B cell (primary cell): ENCODE results near the gene SERPINA4. TPM values are rescaled to one million over a fixed set of nuclear protein-coding genes. Genes with fewer than 3 reads are reported as not detected.

Experiments
- ATAC-seq: fragments of 200-7000 bp; cut with Tn5 transposase; one replicate; pipeline ENCODE4 v1.10.0; 2021; ENCODE audit warnings: low read depth, mild to moderate bottlenecking, moderate number of reproducible peaks, moderate library complexity
- CTCF ChIA-PET: fragments of 350-600 bp; sonication (Branson Sonifier 250); formaldehyde crosslinking; loops from one replicate; lab custom pipeline; 2021; ENCODE audit warnings: antibody characterized with exemption, inconsistent platforms; lab: Charles Lee
- POLR2A ChIA-PET: fragments of 350-600 bp; sonication (Branson Sonifier 250); formaldehyde crosslinking; loops from one replicate; lab custom pipeline; 2021; ENCODE audit warnings: antibody characterized with exemption; lab: Charles Lee
- DNase-seq: peaks from one replicate; pipeline ENCODE4 v3.0.0; 2013
- H2AFZ ChIP-seq: 2 replicates; pipeline ENCODE4 v1.6.1; 2012; ENCODE audit warnings: mild to moderate bottlenecking, low read depth, low read length; ENCODE audit not compliant: insufficient read depth, poor library complexity, severe bottlenecking
- H3K27ac ChIP-seq, 2 donors: 1 replicate in 1 of 2; 2 replicates in 1 of 2; pipeline ENCODE4 v1.5.1; 2012 to 2013; ENCODE audit warnings: low read length in 2 of 2, mild to moderate bottlenecking in 2 of 2, moderate library complexity in 1 of 2
- H3K27me3 ChIP-seq, 4 experiments: fragments of 200-600 bp in 1 of 4; sonication (generic) in 1 of 4; replicated peaks in 1 of 4; 1 replicate in 2 of 4; 2 replicates in 2 of 4; pipeline versions ENCODE4 v1.6.1 to v1.7.0; 2013 to 2016; ENCODE audit warnings: low read length in 3 of 4, mild to moderate bottlenecking in 2 of 4, mixed read lengths in 1 of 4, moderate library complexity in 1 of 4; ENCODE audit not compliant: insufficient read depth in 4 of 4, control insufficient read depth in 3 of 4; ENCODE audit errors: control extremely low read depth in 1 of 4
- H3K36me3 ChIP-seq, 2 experiments: replicated peaks in 1 of 2; 1 replicate in 1 of 2; 2 replicates in 1 of 2; pipeline versions ENCODE4 v1.6.1 to v1.7.1; 2013; ENCODE audit warnings: low read length in 1 of 2; ENCODE audit not compliant: insufficient read depth in 2 of 2, control insufficient read depth in 1 of 2; ENCODE audit errors: control extremely low read depth in 1 of 2, extremely low read depth in 1 of 2
- H3K4me1 ChIP-seq, 2 donors: fragments of 200-600 bp in 1 of 2; sonication (generic) in 1 of 2; 1 replicate in 1 of 2; 2 replicates in 1 of 2; pipeline versions ENCODE4 v1.5.1 to v1.6.1; 2013 to 2017; ENCODE audit warnings: low read length in 2 of 2; ENCODE audit not compliant: control insufficient read depth in 2 of 2, insufficient read depth in 2 of 2
- H3K4me2 ChIP-seq: replicated peaks from 2 replicates; pipeline ENCODE3; 2012; ENCODE audit warnings: mild to moderate bottlenecking, low read depth, low read length; ENCODE audit not compliant: poor library complexity, severe bottlenecking
- H3K4me3 ChIP-seq, 5 experiments: fragments of 200-600 bp in 1 of 5; sonication (generic) in 1 of 5; 1 replicate in 3 of 5; 2 replicates in 2 of 5; pipeline versions ENCODE4 v1.5.1 to v1.7.0; 2011 to 2016; ENCODE audit warnings: low read length in 4 of 5, mild to moderate bottlenecking in 4 of 5, low read depth in 2 of 5, control low read depth in 1 of 5, moderate library complexity in 1 of 5; ENCODE audit not compliant: insufficient read depth in 1 of 5; ENCODE audit errors: control extremely low read depth in 1 of 5, extremely low read depth in 1 of 5
- H3K79me2 ChIP-seq: fragments of 200-600 bp; sonication (generic); one replicate; pipeline ENCODE4 v1.6.0; 2016; ENCODE audit warnings: low read length; ENCODE audit not compliant: control insufficient read depth, insufficient read depth
- H3K9ac ChIP-seq: fragments of 200-600 bp; sonication (generic); 2 replicates; pipeline ENCODE4 v1.6.1; 2017; ENCODE audit warnings: mild to moderate bottlenecking, low read length, moderate library complexity
- H3K9me3 ChIP-seq, 3 donors: one replicate each; pipeline versions ENCODE4 v1.6.1 to v1.7.1; 2013; ENCODE audit warnings: low read length in 2 of 3; ENCODE audit not compliant: control insufficient read depth in 2 of 3, insufficient read depth in 1 of 3; ENCODE audit errors: control extremely low read depth in 1 of 3
- H4K20me1 ChIP-seq: 2 replicates; pipeline ENCODE4 v1.6.0; 2012; ENCODE audit warnings: mild to moderate bottlenecking, low read length; ENCODE audit not compliant: insufficient read depth, control insufficient read depth, poor library complexity, severe bottlenecking
- H3K27ac Mint-ChIP-seq: one replicate; pipeline ENCODE4 v1.8.0; 2021; ENCODE audit warnings: mixed read lengths
- H3K27me3 Mint-ChIP-seq: one replicate; pipeline ENCODE4 v1.8.0; 2021; ENCODE audit warnings: mixed read lengths
- H3K4me1 Mint-ChIP-seq: one replicate; pipeline ENCODE4 v1.8.0; 2021; ENCODE audit warnings: mixed read lengths
- H3K4me3 Mint-ChIP-seq: one replicate; pipeline ENCODE4 v1.8.0; 2021; ENCODE audit warnings: mixed read lengths
- H3K9me3 Mint-ChIP-seq: one replicate; pipeline ENCODE4 v1.8.0; 2022; ENCODE audit warnings: mixed read lengths; ENCODE audit not compliant: insufficient read depth
- CTCF ChIP-seq: fragments of 200-600 bp; IDR thresholded peaks from one replicate; pipeline ENCODE4 v1.8.0; 2022; ENCODE audit warnings: antibody characterized with exemption, mild to moderate bottlenecking
- EZH2 ChIP-seq: IDR thresholded peaks from 2 replicates; pipeline ENCODE4 v1.6.1; 2012; ENCODE audit warnings: borderline replicate concordance, low read depth, mild to moderate bottlenecking, moderate library complexity, low read length; ENCODE audit not compliant: insufficient read depth, poor library complexity, severe bottlenecking
- WGBS: methylation state at CpG from one replicate; pipeline ENCODE4 v1.1.5; 2013; ENCODE audit warnings: missing lambda C conversion rate; ENCODE audit not compliant: insufficient coverage; 5-methylcytosine and 5-hydroxymethylcytosine counted together
- intact Hi-C: fragments of 100-400 bp; cut with micrococcal nuclease; formaldehyde crosslinking; loops from one replicate; pipeline ENCODE4 v1.10.0; 2022
- polyA plus RNA-seq: library from polyadenylated mRNA; depleted of rRNA; stranded (reverse); fragments of >200 nt; gene quantifications from 2 replicates; pipeline ENCODE4 v1.2.3, GENCODE V29; 2012
- total RNA-seq, 2 donors: library from RNA; stranded (reverse); fragments of 120-200 nt in 1 of 2; gene quantifications; 1 replicate in 1 of 2; 2 replicates in 1 of 2; pipeline versions ENCODE4 v1.2.3 to v1.2.4, GENCODE V29; 2013 to 2022

Gene SERPINA4
- total and polyA plus RNA-seq, 2 donors (not counting 1 experiment from before 2014, with no cell fraction given), result not detected

GRCh38 chr14:94522115-94522724 lies 39.0 kb upstream of the SERPINA4 start:
- ATAC-seq (no peak), DNase-seq (no peak)
- no peak overlapping the region for H3K4me2 ChIP-seq
- no peaks in the 10 kb centered on the region for H3K4me1 ChIP-seq
- peaks cover 0 to 6% (median 0%) of the 10 kb centered on the region in 4 experiments for H3K27me3 ChIP-seq
- H3K9me3 ChIP-seq, result peaks cover 0 to 9% (median 0%) of the 10 kb centered on the region in 3 donors
- POLR2A ChIA-PET, result no interaction called here
- H3K36me3 ChIP-seq, result no peaks in the 10 kb centered on the region
- Mint-ChIP-seq H3K4me3 (no peak overlapping the region), H3K4me1 (no peaks in the 10 kb centered on the region), H3K9me3 (peaks cover 5% of the 10 kb centered on the region), H3K27me3 (peaks cover 8% of the 10 kb centered on the region), H3K27ac (no peak overlapping the region)
- H4K20me1 ChIP-seq, result no peaks in the 10 kb centered on the region
- no peak overlapping the region for H3K4me3 ChIP-seq
- H2AFZ ChIP-seq, result no peak overlapping the region
- CTCF ChIA-PET, result interaction anchor here (0.6 kb wide), 1 partner anchor 11 kb away, joined by 3 read pairs; no protein-coding TSS in a partner anchor
- intact Hi-C loops, result no loop called here
- no peaks in the 10 kb centered on the region for H3K79me2 ChIP-seq
- H3K9ac ChIP-seq, result no peak overlapping the region
- TF ChIP-seq EZH2, result no peak
- TF ChIP-seq CTCF, result no peak
- 92% methylated on average over 7 of the region's 7 CpGs for WGBS
- no peak overlapping the region for H3K27ac ChIP-seq

GRCh38 chr14:94523265-94523664 lies 38.0 kb upstream of the SERPINA4 start:
- Histone ChIP-seq H3K4me1 (no peaks in the 10 kb centered on the region), H3K4me3 (no peak overlapping the region), H3K36me3 (no peaks in the 10 kb centered on the region), H4K20me1 (no peaks in the 10 kb centered on the region), H3K9ac (no peak overlapping the region), H3K27ac (no peak overlapping the region), H3K27me3 (peaks cover 0 to 6% (median 0%) of the 10 kb centered on the region in 4 experiments), H3K9me3 (peaks cover 0 to 9% (median 0%) of the 10 kb centered on the region in 3 donors), H3K4me2 (no peak overlapping the region), H3K79me2 (no peaks in the 10 kb centered on the region), H2AFZ (no peak overlapping the region)
- Mint-ChIP-seq H3K4me3 (no peak overlapping the region), H3K4me1 (no peaks in the 10 kb centered on the region), H3K9me3 (peaks cover 9% of the 10 kb centered on the region), H3K27me3 (peaks cover 8% of the 10 kb centered on the region), H3K27ac (no peak overlapping the region)
- ATAC-seq, result no peak
- TF ChIP-seq CTCF, result no peak
- no peak for TF ChIP-seq EZH2
- no peak for DNase-seq
- intact Hi-C loops, result no loop called here
- WGBS, result 91% methylated on average over 7 of the region's 8 CpGs
- CTCF ChIA-PET, result no interaction called here
- POLR2A ChIA-PET, result no interaction called here
